Activated T-cell treated with anti-CD3 and anti-CD28 coated beads, Interleukin-2, amount 50 U/mL, for 48 hours (primary cell): ENCODE results near the gene NR2C2.

Experiments used
- DNase-seq, 2 experiments: peaks; one replicate each; pipeline ENCODE4 v3.0.0-alpha.2; 2020

Gene NR2C2

GRCh38 chr3:15032650-15033049 is 85.3 kb downstream of the NR2C2 start:
- DNase-seq, result no peak

- no peak for DNase-seq
Measured at GRCh38 chr3:15033103-15033502, 85.7 kb downstream of the NR2C2 start.

GRCh38 chr3:15038306-15038705 is 90.9 kb downstream of the NR2C2 start:
- DNase-seq, result no peak

GRCh38 chr3:15040844-15041243 is 93.5 kb downstream of the NR2C2 start:
- no peak for DNase-seq

GRCh38 chr3:15041950-15042349 is 94.6 kb downstream of the NR2C2 start:
- no peak for DNase-seq

GRCh38 chr3:15042936-15043335 is 95.6 kb downstream of the NR2C2 start:
- DNase-seq, result no peak

GRCh38 chr3:15043408-15044171 is 96.2 kb downstream of the NR2C2 start:
- DNase-seq, result no peak

- no peak for DNase-seq
Measured at GRCh38 chr3:15044326-15044725, 96.9 kb downstream of the NR2C2 start.

GRCh38 chr3:15045667-15046066 is 98.3 kb downstream of the NR2C2 start:
- no peak for DNase-seq

- no peak for DNase-seq
Measured at GRCh38 chr3:15049584-15049983, 102.2 kb downstream of the NR2C2 start.

- no peak for DNase-seq
Measured at GRCh38 chr3:15050405-15051092, 103.2 kb downstream of the NR2C2 start.

GRCh38 chr3:15051531-15051930 is 104.1 kb downstream of the NR2C2 start:
- peak; percentile 65 to 70 for DNase-seq

GRCh38 chr3:15052335-15053242 is 105.2 kb downstream of the NR2C2 start:
- no peak for DNase-seq

GRCh38 chr3:15053541-15053940 is 106.2 kb downstream of the NR2C2 start:
- no peak for DNase-seq

- peak; percentile 78 for DNase-seq
Measured at GRCh38 chr3:15055019-15055557, 107.7 kb downstream of the NR2C2 start.

GRCh38 chr3:15056676-15057404 is 109.5 kb downstream of the NR2C2 start:
- no peak for DNase-seq

GRCh38 chr3:15060029-15060428 is 112.6 kb downstream of the NR2C2 start:
- no peak for DNase-seq

GRCh38 chr3:15063238-15063637 is 115.9 kb downstream of the NR2C2 start:
- no peak for DNase-seq

GRCh38 chr3:15063656-15064286 is 116.4 kb downstream of the NR2C2 start:
- DNase-seq, result peak in 1 of 2 experiments; percentile 29

GRCh38 chr3:15064299-15064834 is 117.0 kb downstream of the NR2C2 start:
- DNase-seq, result peak; percentile 43 to 48

GRCh38 chr3:15064835-15065549 is 117.6 kb downstream of the NR2C2 start, which contains the start of gene MRPS25:
Gene MRPS25 (minus strand): TSS chr3:15065315. CDS start chr3:15065194, 121 bp downstream.
- DNase-seq, result peak; percentile 90 to 92
